ENCODE data around the gene ACTL10.
"Not testable (repeated sequence)": the region's sequence is repeated elsewhere in the genome, so short reads cannot be mapped to it uniquely, and the experiment has no call there.

The ACTL10 gene

GRCh38 chr20:33697129-33697528 lies 30.4 kb downstream of the ACTL10 start:
- no peak for DNase-seq (ENCODE audit: low read depth)

GRCh38 chr20:33698966-33699365 lies 32.2 kb downstream of the ACTL10 start:
- DNase-seq (ENCODE audit: low read depth) = not testable (repeated sequence)

- not testable (repeated sequence) for DNase-seq (ENCODE audit: low read depth)
Observed at GRCh38 chr20:33700696-33701441, 34.1 kb downstream of the ACTL10 start.

GRCh38 chr20:33701629-33702450 lies 35.1 kb downstream of the ACTL10 start:
- no peak for DNase-seq (ENCODE audit: low read depth)

GRCh38 chr20:33702861-33703260 lies 36.1 kb downstream of the ACTL10 start:
- DNase-seq (ENCODE audit: low read depth) = no peak

- DNase-seq (ENCODE audit: low read depth) = no peak
Observed at GRCh38 chr20:33703498-33704137, 36.9 kb downstream of the ACTL10 start.

- DNase-seq (ENCODE audit: low read depth) = no peak
Observed at GRCh38 chr20:33704197-33704924, 37.6 kb downstream of the ACTL10 start.

- no peak for DNase-seq (ENCODE audit: low read depth)
Observed at GRCh38 chr20:33707668-33708067, 40.9 kb downstream of the ACTL10 start.

- DNase-seq (ENCODE audit: low read depth) = no peak
Observed at GRCh38 chr20:33709398-33709797, 42.7 kb downstream of the ACTL10 start.

- DNase-seq (ENCODE audit: low read depth) = no peak
Observed at GRCh38 chr20:33709905-33710541, 43.3 kb downstream of the ACTL10 start.

- DNase-seq (ENCODE audit: low read depth) = no peak
Observed at GRCh38 chr20:33710681-33711445, 44.1 kb downstream of the ACTL10 start.

GRCh38 chr20:33711446-33711738 lies 44.6 kb downstream of the ACTL10 start:
- DNase-seq (ENCODE audit: low read depth) = no peak

GRCh38 chr20:33713865-33714367 lies 47.2 kb downstream of the ACTL10 start:
- DNase-seq (ENCODE audit: low read depth) = no peak

- no peak for DNase-seq (ENCODE audit: low read depth)
Observed at GRCh38 chr20:33716498-33716897, 49.8 kb downstream of the ACTL10 start.
